PFSK-1 (cell line): Measurements from ENCODE around the gene CRTAC1.

Source experiments
- FOXP2 ChIP-seq: optimal IDR thresholded peaks from 2 replicates; pipeline ENCODE3; 2011; ENCODE audit warnings: borderline replicate concordance, control low read depth, inconsistent platforms; ENCODE audit not compliant: insufficient read depth; ENCODE audit errors: extremely low read length, extremely low read depth
- POLR2AphosphoS5 ChIP-seq: IDR thresholded peaks from 2 replicates; pipeline ENCODE4 v1.6.1; 2012; ENCODE audit warnings: low read depth, mild to moderate bottlenecking, control low read depth, low read length, moderate library complexity
- REST ChIP-seq, 2 experiments: IDR thresholded peaks; 2 replicates each; pipeline versions ENCODE4 v1.6.1 to v1.8.0; 2011 to 2012; ENCODE audit warnings: low read depth in 2 of 2, low read length in 2 of 2, control low read depth in 1 of 2, inconsistent platforms in 1 of 2, mild to moderate bottlenecking in 1 of 2, moderate library complexity in 1 of 2; ENCODE audit not compliant: insufficient read depth in 1 of 2
- SIN3A ChIP-seq: IDR thresholded peaks from 2 replicates; pipeline ENCODE4 v1.6.1; 2012; ENCODE audit warnings: mild to moderate bottlenecking, low read length, moderate library complexity, borderline replicate concordance; ENCODE audit not compliant: insufficient read depth
- TAF1 ChIP-seq: IDR thresholded peaks from 2 replicates; pipeline ENCODE4 v1.6.1; 2012; ENCODE audit warnings: low read length, control low read depth, borderline replicate concordance; ENCODE audit not compliant: insufficient read depth

Gene CRTAC1

DNA sequence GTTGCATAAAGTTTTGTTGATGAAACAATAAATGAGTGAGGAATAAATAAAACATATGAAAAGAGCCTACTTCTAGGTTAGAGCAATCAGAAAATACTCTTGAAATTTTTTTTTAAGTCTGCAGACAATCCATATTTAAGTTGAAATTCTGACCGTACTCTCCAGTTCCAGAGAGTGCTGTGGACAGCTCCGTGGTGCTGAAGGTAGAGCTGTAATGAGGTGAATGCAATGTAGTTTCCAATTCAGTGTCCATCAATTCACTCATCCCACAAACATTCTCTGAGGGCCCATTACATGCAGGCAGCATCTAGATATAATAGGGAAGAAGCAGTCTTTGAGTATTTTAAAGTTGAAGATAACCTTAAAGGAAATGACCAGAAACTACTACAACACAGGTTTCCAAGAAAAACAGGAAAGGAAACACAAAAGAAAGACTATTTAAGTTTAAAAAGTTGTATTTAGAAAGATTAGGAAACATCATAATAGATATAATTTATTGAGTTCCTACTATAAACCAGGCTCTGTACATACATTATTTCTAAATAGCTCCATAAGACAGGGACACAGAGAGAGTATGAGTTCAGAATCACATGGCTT lies 44.0 kb upstream of the CRTAC1 start:
- TF ChIP-seq SIN3A: no peak
- peak; percentile 84 to 98 for TF ChIP-seq REST (IDR thresholded peaks at IDR 0.05; ENCODE audit: insufficient read depth in 1 of 2, low read depth in 2 of 2, low read length in 2 of 2)

DNA sequence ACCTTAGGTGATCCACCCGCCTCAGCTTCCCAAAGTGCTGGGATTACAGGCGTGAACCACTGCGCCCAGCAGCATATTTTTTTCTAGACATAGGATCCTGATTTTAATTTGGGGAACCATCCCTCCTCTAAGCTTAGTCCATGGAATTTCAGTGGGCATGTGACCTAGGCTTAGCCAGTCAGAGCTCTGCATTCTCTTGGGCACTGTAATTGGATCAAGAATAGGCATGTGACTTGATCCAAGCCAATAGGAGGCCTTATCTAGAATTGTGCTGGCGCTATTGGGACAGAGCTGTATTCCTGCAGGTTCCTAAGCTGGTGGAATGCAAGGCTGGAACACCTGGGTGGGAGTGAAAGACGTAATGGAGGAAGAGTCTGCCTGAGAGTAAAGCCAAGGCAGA lies 36.7 kb upstream of the CRTAC1 start:
- no peak for TF ChIP-seq SIN3A
- TF ChIP-seq TAF1: no peak
- no peak for TF ChIP-seq REST (IDR thresholded peaks at IDR 0.05; ENCODE audit: insufficient read depth in 1 of 2, low read depth in 2 of 2, low read length in 2 of 2)
- TF ChIP-seq POLR2AphosphoS5: no peak
- TF ChIP-seq FOXP2: no peak

DNA sequence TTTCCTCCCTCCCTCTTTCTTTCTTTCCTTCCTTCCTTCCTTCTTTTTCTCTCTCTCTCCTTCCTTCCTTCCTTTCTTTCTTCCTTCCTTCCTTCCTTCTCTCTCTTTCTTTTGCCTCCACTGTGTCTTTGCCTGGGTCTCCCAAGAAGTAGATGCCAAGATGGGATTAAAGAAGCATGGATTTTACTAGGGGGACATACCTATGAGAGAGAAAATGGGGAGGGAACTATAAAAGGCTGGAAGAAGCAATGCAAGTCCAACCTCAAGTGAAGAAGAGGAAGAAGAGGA lies 33.3 kb upstream of the CRTAC1 start:
- TF ChIP-seq TAF1 (no peak), POLR2AphosphoS5 (no peak), REST (IDR thresholded peaks at IDR 0.05; ENCODE audit: insufficient read depth in 1 of 2, low read depth in 2 of 2, low read length in 2 of 2) (no peak)

- TF ChIP-seq POLR2AphosphoS5 (no peak), SIN3A (no peak), TAF1 (no peak), REST (IDR thresholded peaks at IDR 0.05; ENCODE audit: insufficient read depth in 1 of 2, low read depth in 2 of 2, low read length in 2 of 2) (no peak), FOXP2 (no peak)
Observed at GRCh38 chr10:98062424-98062823, 32.0 kb upstream of the CRTAC1 start.

DNA sequence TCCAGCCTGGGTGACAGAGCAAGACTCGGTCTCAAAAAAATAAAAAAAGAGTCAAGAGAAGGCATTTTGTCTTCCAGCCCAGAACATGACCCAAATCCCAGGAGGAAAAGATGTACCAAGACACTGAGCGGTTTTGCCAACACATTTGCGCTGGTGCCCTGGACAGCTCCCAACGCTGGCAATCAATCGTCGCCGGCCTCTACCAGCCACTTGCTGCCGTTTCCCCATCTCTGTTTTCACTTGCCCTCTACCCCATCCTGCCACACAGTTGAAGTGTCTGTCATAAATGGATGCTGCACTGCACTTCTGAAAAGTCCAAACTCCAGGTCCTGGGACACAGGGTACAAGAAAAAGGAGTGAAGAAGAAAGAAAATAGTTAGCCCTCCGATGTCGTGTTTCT lies 29.7 kb upstream of the CRTAC1 start:
- no peak for TF ChIP-seq SIN3A
- no peak for TF ChIP-seq REST (IDR thresholded peaks at IDR 0.05; ENCODE audit: insufficient read depth in 1 of 2, low read depth in 2 of 2, low read length in 2 of 2)
- TF ChIP-seq POLR2AphosphoS5: no peak
- TF ChIP-seq TAF1: no peak
- TF ChIP-seq FOXP2: no peak
